Lower leg skin (tissue), 4 donors: ENCODE measurements around the gene PDP2. TPM values are rescaled to one million over a fixed set of nuclear protein-coding genes. Genes with fewer than 3 reads are reported as not detected.

ENCODE experiments used
- DNase-seq, 2 donors: peaks; one replicate each; pipeline ENCODE4 v3.0.0-alpha.2; 2019; ENCODE audit warnings: low spot score in 2 of 2
- H3K4me3 ChIP-seq: fragments of 200-600 bp; sonication (generic); 2 replicates; pipeline ENCODE4 v1.5.1; 2017; ENCODE audit warnings: mild to moderate bottlenecking, low read depth; ENCODE audit not compliant: poor library complexity, severe bottlenecking
- POLR2A ChIP-seq, 2 donors: fragments of 450-650 bp; IDR thresholded peaks; one replicate each; pipeline ENCODE4 v1.6.1; 2016 to 2017; ENCODE audit warnings: antibody characterized with exemption in 2 of 2, mild to moderate bottlenecking in 1 of 2, moderate library complexity in 1 of 2
- WGBS, 2 donors: methylation state at CpG; one replicate each; pipeline ENCODE4 v1.1.5; 2018; 5-methylcytosine and 5-hydroxymethylcytosine counted together
- intact Hi-C: fragments of 100-400 bp; cut with DNase I; formaldehyde crosslinking; loops from one replicate; pipeline ENCODE4 v1.15.0; 2023; ENCODE audit warnings: low total_unique reads
- total RNA-seq, 4 donors: library from RNA; depleted of rRNA; stranded (reverse); fragments of >200 nt; gene quantifications; one replicate each; pipeline ENCODE4 v1.1.0, GENCODE V29; 2016
- TF ChIP-seq, protein P1 (sequence below), 3 donors: fragments of 450-650 bp; IDR thresholded peaks; one replicate each; pipeline ENCODE4 v1.5.1; 2016; ENCODE audit warnings: antibody characterized with exemption in 3 of 3, mild to moderate bottlenecking in 3 of 3, moderate library complexity in 2 of 3

Gene PDP2
- total RNA-seq, 4 donors from 2014 or later, result 3.2 to 8.8 (median 7.2) TPM

DNA sequence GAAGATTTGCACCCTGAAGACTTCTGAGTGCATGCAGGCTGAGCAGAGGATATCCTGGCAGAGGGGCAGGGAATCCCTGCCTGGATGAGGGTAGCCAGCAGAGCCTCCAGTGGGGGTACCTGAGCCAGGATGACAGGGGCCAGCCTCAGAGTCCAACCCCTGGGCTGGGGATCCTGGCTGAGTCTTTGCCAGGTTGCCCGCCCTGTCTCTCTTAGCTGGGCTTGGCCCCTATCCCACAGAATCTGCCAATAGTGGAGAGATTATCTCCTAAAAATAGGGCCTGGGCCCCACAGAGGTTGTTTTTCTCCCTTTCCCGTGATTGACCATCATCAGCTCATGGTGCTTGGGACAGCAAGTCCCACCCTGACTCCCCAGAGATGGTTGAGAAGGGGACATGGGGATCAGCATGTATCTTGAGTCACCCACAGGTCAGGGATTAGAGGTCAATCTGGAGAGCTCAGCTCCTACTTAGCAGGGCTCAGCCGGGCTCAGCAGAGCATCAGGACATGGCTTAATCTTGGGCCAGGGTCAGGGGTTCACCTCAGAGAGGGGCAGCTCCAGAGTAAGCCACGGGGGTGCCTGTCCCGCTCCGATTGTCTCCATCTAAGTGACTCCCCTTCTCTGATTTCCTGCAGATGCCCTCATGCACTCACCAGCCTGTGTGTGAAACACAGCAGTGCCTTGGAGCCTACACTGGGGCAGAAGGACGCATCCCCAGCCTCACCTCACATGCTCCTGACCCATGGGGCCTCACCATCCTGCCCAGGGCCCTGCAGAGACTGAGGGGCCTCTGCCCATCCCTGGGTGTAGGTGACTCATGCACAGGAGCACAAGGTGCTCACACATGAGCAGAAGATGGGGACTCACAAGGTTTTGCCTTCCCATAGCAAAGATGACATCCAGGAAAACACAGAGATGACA lies 26.9 kb downstream of the PDP2 start:
- no peak for TF ChIP-seq POLR2A (IDR thresholded peaks at IDR 0.05)
- TF ChIP-seq, protein P1, sequence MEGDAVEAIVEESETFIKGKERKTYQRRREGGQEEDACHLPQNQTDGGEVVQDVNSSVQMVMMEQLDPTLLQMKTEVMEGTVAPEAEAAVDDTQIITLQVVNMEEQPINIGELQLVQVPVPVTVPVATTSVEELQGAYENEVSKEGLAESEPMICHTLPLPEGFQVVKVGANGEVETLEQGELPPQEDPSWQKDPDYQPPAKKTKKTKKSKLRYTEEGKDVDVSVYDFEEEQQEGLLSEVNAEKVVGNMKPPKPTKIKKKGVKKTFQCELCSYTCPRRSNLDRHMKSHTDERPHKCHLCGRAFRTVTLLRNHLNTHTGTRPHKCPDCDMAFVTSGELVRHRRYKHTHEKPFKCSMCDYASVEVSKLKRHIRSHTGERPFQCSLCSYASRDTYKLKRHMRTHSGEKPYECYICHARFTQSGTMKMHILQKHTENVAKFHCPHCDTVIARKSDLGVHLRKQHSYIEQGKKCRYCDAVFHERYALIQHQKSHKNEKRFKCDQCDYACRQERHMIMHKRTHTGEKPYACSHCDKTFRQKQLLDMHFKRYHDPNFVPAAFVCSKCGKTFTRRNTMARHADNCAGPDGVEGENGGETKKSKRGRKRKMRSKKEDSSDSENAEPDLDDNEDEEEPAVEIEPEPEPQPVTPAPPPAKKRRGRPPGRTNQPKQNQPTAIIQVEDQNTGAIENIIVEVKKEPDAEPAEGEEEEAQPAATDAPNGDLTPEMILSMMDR (IDR thresholded peaks at IDR 0.05), result no peak
- WGBS, 2 donors, result 73 to 82% methylated on average over 7 of the region's 7 CpGs
- H3K4me3 ChIP-seq, result no peak overlapping the region
- no peak for DNase-seq
- intact Hi-C loops, result no loop called here

GRCh38 chr16:66908116-66908515 lies 27.8 kb downstream of the PDP2 start:
- WGBS, 2 donors, result 83 to 91% methylated on average over 2 to 3 of the region's 3 CpGs
- DNase-seq, result no peak
- no peak overlapping the region for H3K4me3 ChIP-seq
- TF ChIP-seq POLR2A (IDR thresholded peaks at IDR 0.05), result no peak
- TF ChIP-seq, protein P1 (IDR thresholded peaks at IDR 0.05), result no peak
- intact Hi-C loops, result no loop called here

- TF ChIP-seq, protein P1 (IDR thresholded peaks at IDR 0.05), result no peak
- no peak for TF ChIP-seq POLR2A (IDR thresholded peaks at IDR 0.05)
- H3K4me3 ChIP-seq, result no peak overlapping the region
- no peak for DNase-seq
- intact Hi-C loops, result no loop called here
- 86 to 94% methylated on average over 14 of the region's 14 CpGs for WGBS, 2 donors
Measured at GRCh38 chr16:66908762-66909559, 28.6 kb downstream of the PDP2 start.

- no peak for TF ChIP-seq POLR2A (IDR thresholded peaks at IDR 0.05)
- TF ChIP-seq, protein P1 (IDR thresholded peaks at IDR 0.05), result no peak
- 78 to 87% methylated on average over 11 to 13 of the region's 14 CpGs for WGBS, 2 donors
- no peak overlapping the region for H3K4me3 ChIP-seq
- intact Hi-C loops, result no loop called here
- DNase-seq, result no peak
Measured at GRCh38 chr16:66910175-66910940, 30.0 kb downstream of the PDP2 start.

DNA sequence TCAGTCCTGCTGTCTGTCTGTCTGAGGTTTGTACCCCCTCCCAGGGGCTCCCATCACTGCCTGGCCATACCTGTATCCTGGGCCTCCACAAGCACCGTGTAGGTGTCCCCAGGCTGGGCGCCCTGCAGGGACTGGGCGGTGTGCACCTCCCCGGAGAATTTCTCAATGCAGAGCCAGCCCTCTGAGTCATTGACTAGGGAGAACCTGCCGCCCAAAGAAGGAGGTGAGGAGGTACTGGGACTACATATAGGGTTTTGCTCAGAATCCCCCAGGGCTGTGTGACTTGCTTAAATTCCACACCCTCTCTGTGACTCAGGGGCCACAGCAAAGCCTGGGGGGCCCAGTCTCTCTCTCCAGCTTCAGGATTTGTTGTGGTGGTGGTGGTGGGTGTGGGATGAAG lies 30.8 kb downstream of the PDP2 start:
- no peak for DNase-seq
- WGBS, 2 donors, result 47 to 61% methylated on average over 5 of the region's 5 CpGs
- no peak for TF ChIP-seq POLR2A (IDR thresholded peaks at IDR 0.05)
- TF ChIP-seq, protein P1 (IDR thresholded peaks at IDR 0.05), result no peak
- H3K4me3 ChIP-seq, result no peak overlapping the region
- intact Hi-C loops, result no loop called here
